HUES6 (cell line): ENCODE results near the gene PPP1R15A.
"Not testable (repeated sequence)": the region's sequence is repeated elsewhere in the genome, so short reads cannot be mapped to it uniquely, and the experiment has no call there.

Source experiments
- H3K27ac ChIP-seq: 2 replicates; pipeline ENCODE4 v1.7.0; 2013; ENCODE audit warnings: low read depth, mild to moderate bottlenecking, low read length, inconsistent platforms
- H3K27me3 ChIP-seq: 2 replicates; pipeline ENCODE4 v1.6.1; 2013; ENCODE audit warnings: low read length; ENCODE audit not compliant: control insufficient read depth, insufficient read depth
- H3K36me3 ChIP-seq: 2 replicates; pipeline ENCODE4 v1.6.1; 2013; ENCODE audit warnings: low read length; ENCODE audit not compliant: control insufficient read depth, insufficient read depth
- H3K4me1 ChIP-seq: 2 replicates; pipeline ENCODE4 v1.6.1; 2013; ENCODE audit warnings: low read length; ENCODE audit not compliant: control insufficient read depth, insufficient read depth
- H3K4me3 ChIP-seq: 2 replicates; pipeline ENCODE4 v1.5.1; 2013; ENCODE audit warnings: low read depth, low read length
- H3K9ac ChIP-seq: one replicate; pipeline ENCODE4 v1.6.1; 2013; ENCODE audit warnings: mild to moderate bottlenecking, low read length
- H3K9me3 ChIP-seq: 2 replicates; pipeline ENCODE4 v1.6.1; 2013; ENCODE audit warnings: low read depth, low read length; ENCODE audit not compliant: control insufficient read depth, insufficient read depth

PPP1R15A gene

GRCh38 chr19:48859711-48860572, 12.3 kb upstream of the PPP1R15A start:
- Histone ChIP-seq H3K4me3 (peak overlapping the region; percentile 45), H3K36me3 (peaks cover 6% of the 10 kb centered on the region; the same call in 1 of the 2 replicates), H3K27me3 (no peaks in the 10 kb centered on the region), H3K4me1 (peaks cover 4% of the 10 kb centered on the region; the same call in 1 of the 2 replicates), H3K27ac (no peak overlapping the region), H3K9me3 (no peaks in the 10 kb centered on the region), H3K9ac (no peak overlapping the region)

GRCh38 chr19:48861313-48861712, 10.9 kb upstream of the PPP1R15A start:
- Histone ChIP-seq H3K9me3 (no peaks in the 10 kb centered on the region), H3K36me3 (peaks cover 6% of the 10 kb centered on the region; the same call in 1 of the 2 replicates), H3K4me1 (peaks cover 4% of the 10 kb centered on the region; the same call in 1 of the 2 replicates), H3K27ac (no peak overlapping the region), H3K9ac (no peak overlapping the region), H3K4me3 (no peak overlapping the region), H3K27me3 (no peaks in the 10 kb centered on the region)

GRCh38 chr19:48862827-48863226, 9.4 kb upstream of the PPP1R15A start:
- Histone ChIP-seq H3K27ac (no peak overlapping the region), H3K27me3 (no peaks in the 10 kb centered on the region), H3K4me3 (no peak overlapping the region), H3K9me3 (no peaks in the 10 kb centered on the region), H3K4me1 (peaks cover 13% of the 10 kb centered on the region), H3K36me3 (peaks cover 6% of the 10 kb centered on the region; the same call in 1 of the 2 replicates), H3K9ac (no peak overlapping the region)

- Histone ChIP-seq H3K27me3 (no peaks in the 10 kb centered on the region), H3K9ac (no peak overlapping the region), H3K4me1 (peaks cover 24% of the 10 kb centered on the region), H3K4me3 (no peak overlapping the region), H3K36me3 (peaks cover 4% of the 10 kb centered on the region; the same call in 1 of the 2 replicates), H3K9me3 (no peaks in the 10 kb centered on the region), H3K27ac (no peak overlapping the region)
Observed at GRCh38 chr19:48866692-48867091, 5.5 kb upstream of the PPP1R15A start.

GRCh38 chr19:48867123-48867745, 5.0 kb upstream of the PPP1R15A start:
- Histone ChIP-seq H3K36me3 (peaks cover 4% of the 10 kb centered on the region; the same call in 1 of the 2 replicates), H3K27me3 (no peaks in the 10 kb centered on the region), H3K4me1 (peaks cover 24% of the 10 kb centered on the region), H3K4me3 (no peak overlapping the region), H3K9me3 (no peaks in the 10 kb centered on the region), H3K27ac (no peak overlapping the region), H3K9ac (no peak overlapping the region)

- Histone ChIP-seq H3K36me3 (peaks cover 6% of the 10 kb centered on the region; the same call in 1 of the 2 replicates), H3K4me1 (peaks cover 24% of the 10 kb centered on the region), H3K4me3 (peak overlapping the region; percentile 38), H3K9me3 (no peaks in the 10 kb centered on the region), H3K27me3 (no peaks in the 10 kb centered on the region), H3K9ac (peak overlapping the region; percentile 3), H3K27ac (no peak overlapping the region)
Observed at GRCh38 chr19:48867746-48868113, 4.5 kb upstream of the PPP1R15A start.

- Histone ChIP-seq H3K27me3 (no peaks in the 10 kb centered on the region), H3K4me3 (peak within 1 kb of the TSS; percentile 38), H3K4me1 (peaks cover 25% of the 10 kb centered on the region), H3K9ac (peak within 1 kb of the TSS; percentile 3), H3K27ac (no peak within 1 kb of the TSS), H3K36me3 (peaks cover 9% of the 10 kb centered on the region), H3K9me3 (no peaks in the 10 kb centered on the region)
Observed at GRCh38 chr19:48868114-48868886, 3.9 kb upstream of the PPP1R15A start, which contains the start of gene PLEKHA4. TSS of gene PLEKHA4 (minus strand) at chr19:48868617. CDS start at chr19:48867620, 997 bp downstream.

- no peaks in the 10 kb centered on the region for H3K27me3 ChIP-seq
- H3K4me1 ChIP-seq, result peaks cover 40% of the 10 kb centered on the region
- H3K9ac ChIP-seq, result no peak overlapping the region
- H3K9me3 ChIP-seq, result no peaks in the 10 kb centered on the region
- H3K4me3 ChIP-seq, result no peak overlapping the region
- H3K36me3 ChIP-seq, result peaks cover 23% of the 10 kb centered on the region
- H3K27ac ChIP-seq, result no peak overlapping the region
Observed at GRCh38 chr19:48870048-48870447, 2.2 kb upstream of the PPP1R15A start.

GRCh38 chr19:48871471-48872181, 595 bp upstream of the PPP1R15A start:
- not testable (repeated sequence) for H3K27ac ChIP-seq, H3K27me3 ChIP-seq, H3K9me3 ChIP-seq, H3K4me3 ChIP-seq
- Histone ChIP-seq H3K4me1 (peaks cover 40% of the 10 kb centered on the region), H3K36me3 (peaks cover 38% of the 10 kb centered on the region), H3K9ac (peak overlapping the region; percentile 19)

- H3K9ac ChIP-seq, result peak overlapping the region; percentile 96
- peaks cover 42% of the 10 kb centered on the region for H3K36me3 ChIP-seq
- peaks cover 29% of the 10 kb centered on the region for H3K4me1 ChIP-seq
- H3K9me3 ChIP-seq, result no peaks in the 10 kb centered on the region
- H3K27me3 ChIP-seq, result no peaks in the 10 kb centered on the region
- H3K27ac ChIP-seq, result peak overlapping the region; percentile 95
- H3K4me3 ChIP-seq, result peak overlapping the region; percentile 89
Observed at GRCh38 chr19:48872884-48873475, 759 bp downstream of the PPP1R15A start.
